H9 (cell line): Measurements from ENCODE around the gene PCSK9. TPM values are rescaled to one million over a fixed set of nuclear protein-coding genes. Genes with fewer than 3 reads are reported as not detected.

Experiments
- DNase-seq: peaks from one replicate; pipeline ENCODE4 v3.0.0-alpha.2; 2017
- H2AFZ ChIP-seq: one replicate; pipeline ENCODE4 v1.6.1; 2013; ENCODE audit warnings: mild to moderate bottlenecking, low read length, control low read depth, moderate library complexity
- H2AK5ac ChIP-seq: 2 replicates; pipeline ENCODE4 v1.6.1; 2013; ENCODE audit warnings: low read length, control low read depth, mixed read lengths; ENCODE audit not compliant: insufficient read length
- H2BK120ac ChIP-seq: one replicate; pipeline ENCODE4 v1.6.1; 2013; ENCODE audit warnings: low read depth, mild to moderate bottlenecking, low read length, control low read depth, inconsistent platforms; ENCODE audit not compliant: poor library complexity, severe bottlenecking
- H2BK12ac ChIP-seq: 2 replicates; pipeline ENCODE4 v1.6.1; 2013; ENCODE audit warnings: low read length, control low read depth, mixed read lengths, low read depth; ENCODE audit not compliant: insufficient read length
- H2BK15ac ChIP-seq: 2 replicates; pipeline ENCODE4 v1.6.1; 2013; ENCODE audit warnings: low read depth, low read length, control low read depth
- H2BK20ac ChIP-seq: one replicate; pipeline ENCODE4 v1.6.1; 2013; ENCODE audit warnings: low read depth, mild to moderate bottlenecking, low read length, control low read depth, inconsistent platforms; ENCODE audit not compliant: poor library complexity, severe bottlenecking
- H2BK5ac ChIP-seq: 2 replicates; pipeline ENCODE4 v1.6.1; 2013; ENCODE audit warnings: low read length, control low read depth, mixed read lengths; ENCODE audit not compliant: insufficient read length
- H3K14ac ChIP-seq: 2 replicates; pipeline ENCODE4 v1.6.1; 2013; ENCODE audit warnings: low read length, control low read depth; ENCODE audit not compliant: insufficient read depth
- H3K18ac ChIP-seq: 2 replicates; pipeline ENCODE4 v1.6.1; 2013; ENCODE audit warnings: low read depth, mild to moderate bottlenecking, mixed read lengths, low read length, control low read depth; ENCODE audit not compliant: insufficient read length
- H3K23ac ChIP-seq: 2 replicates; pipeline ENCODE4 v1.6.1; 2013; ENCODE audit warnings: low read length, control low read depth, mixed read lengths, low read depth; ENCODE audit not compliant: insufficient read length
- H3K23me2 ChIP-seq: 2 replicates; pipeline ENCODE4 v1.6.1; 2013; ENCODE audit warnings: low read depth, mild to moderate bottlenecking, mixed read lengths, low read length, control low read depth; ENCODE audit not compliant: insufficient read length, poor library complexity, severe bottlenecking
- H3K27ac ChIP-seq: 2 replicates; pipeline ENCODE4 v1.5.1; 2013; ENCODE audit warnings: low read length, control low read depth, mixed read lengths, low read depth; ENCODE audit not compliant: insufficient read length
- H3K27me3 ChIP-seq: 2 replicates; pipeline ENCODE4 v1.6.1; 2013; ENCODE audit warnings: low read length, control low read depth, inconsistent platforms; ENCODE audit not compliant: insufficient read depth
- H3K4ac ChIP-seq: 2 replicates; pipeline ENCODE4 v1.6.1; 2013; ENCODE audit warnings: low read depth, mild to moderate bottlenecking, control low read depth, inconsistent platforms, low read length, moderate library complexity
- H3K4me1 ChIP-seq: 2 replicates; pipeline ENCODE4 v1.6.1; 2013; ENCODE audit warnings: low read length, control low read depth, inconsistent platforms; ENCODE audit not compliant: insufficient read depth
- H3K4me2 ChIP-seq: 2 replicates; pipeline ENCODE4 v1.6.1; 2013; ENCODE audit warnings: low read length, control low read depth, mixed read lengths; ENCODE audit not compliant: insufficient read length, insufficient read depth
- H3K56ac ChIP-seq: 2 replicates; pipeline ENCODE4 v1.6.1; 2013; ENCODE audit warnings: low read depth, mild to moderate bottlenecking, mixed read lengths, low read length, control low read depth; ENCODE audit not compliant: insufficient read length
- H3K79me1 ChIP-seq: 2 replicates; pipeline ENCODE4 v1.6.1; 2013; ENCODE audit warnings: low read depth, mild to moderate bottlenecking, moderate library complexity, low read length, control low read depth, inconsistent platforms; ENCODE audit not compliant: insufficient read depth, poor library complexity, severe bottlenecking
- H3K79me2 ChIP-seq: 2 replicates; pipeline ENCODE4 v1.6.1; 2013; ENCODE audit warnings: low read length, control low read depth, inconsistent platforms; ENCODE audit not compliant: insufficient read depth
- H3K9ac ChIP-seq: 2 replicates; pipeline ENCODE4 v1.6.1; 2013; ENCODE audit warnings: low read length, control low read depth, mixed read lengths; ENCODE audit not compliant: insufficient read length; ENCODE audit errors: extremely low read depth
- H3K9me3 ChIP-seq: one replicate; pipeline ENCODE4 v1.6.1; 2013; ENCODE audit warnings: low read depth, low read length, inconsistent platforms; ENCODE audit not compliant: control insufficient read depth
- H3T11ph ChIP-seq: one replicate; pipeline ENCODE4 v1.6.1; 2013; ENCODE audit warnings: mild to moderate bottlenecking, low read length, control low read depth, inconsistent platforms
- H4K20me1 ChIP-seq: one replicate; pipeline ENCODE4 v1.6.1; 2013; ENCODE audit not compliant: control insufficient read depth, insufficient read length, insufficient read depth
- H4K5ac ChIP-seq: 2 replicates; pipeline ENCODE4 v1.6.1; 2013; ENCODE audit warnings: low read depth, mild to moderate bottlenecking, mixed read lengths, low read length, control low read depth; ENCODE audit not compliant: insufficient read length
- H4K8ac ChIP-seq: replicated peaks from 2 replicates; pipeline ENCODE4 v1.6.1; 2013; ENCODE audit warnings: low read length, control low read depth, mixed read lengths, low read depth; ENCODE audit not compliant: insufficient read length
- H4K91ac ChIP-seq: 2 replicates; pipeline ENCODE4 v1.6.1; 2013; ENCODE audit warnings: low read depth, mild to moderate bottlenecking, moderate library complexity, mixed read lengths, low read length, control low read depth; ENCODE audit not compliant: insufficient read length
- H3K27ac Mint-ChIP-seq, 3 experiments: 2 replicates in 2 of 3; 3 replicates in 1 of 3; pipeline ENCODE4 v1.8.0; 2020 to 2021; ENCODE audit warnings: mixed read lengths in 3 of 3, mild to moderate bottlenecking in 1 of 3, moderate library complexity in 1 of 3
- H3K27me3 Mint-ChIP-seq: 2 replicates; pipeline ENCODE4 v1.8.0; 2021; ENCODE audit warnings: low read depth, mild to moderate bottlenecking, moderate library complexity, mixed read lengths
- H3K36me3 Mint-ChIP-seq, 3 experiments: 2 replicates in 2 of 3; 3 replicates in 1 of 3; pipeline ENCODE4 v1.8.0; 2020 to 2021; ENCODE audit warnings: low read depth in 3 of 3, mixed read lengths in 3 of 3; ENCODE audit not compliant: insufficient read depth in 1 of 3
- H3K4me1 Mint-ChIP-seq, 2 experiments: 2 replicates each; pipeline ENCODE4 v1.8.0; 2020; ENCODE audit warnings: mixed read lengths in 2 of 2
- H3K4me3 Mint-ChIP-seq, 2 experiments: 2 replicates in 1 of 2; 3 replicates in 1 of 2; pipeline ENCODE4 v1.8.0; 2020 to 2021; ENCODE audit warnings: mild to moderate bottlenecking in 2 of 2, mixed read lengths in 2 of 2, moderate library complexity in 1 of 2
- H3K9me3 Mint-ChIP-seq, 2 experiments: 2 replicates in 1 of 2; 3 replicates in 1 of 2; pipeline ENCODE4 v1.8.0; 2020; ENCODE audit warnings: mild to moderate bottlenecking in 2 of 2, mixed read lengths in 2 of 2, moderate library complexity in 1 of 2
- CTCF ChIP-seq: fragments of 200-600 bp; sonication (generic); conservative IDR thresholded peaks from 3 replicates; pipeline ENCODE4 v1.8.0; 2021; ENCODE audit warnings: antibody characterized with exemption, mild to moderate bottlenecking
- WGBS: extraction: QIAGEN DNeasy Blood & Tissue Kit; methylation state at CpG from one replicate; pipeline ENCODE4 v1.1.7; 2013; ENCODE audit warnings: missing lambda C conversion rate, low lambda C conversion rate, mixed read lengths; ENCODE audit not compliant: insufficient read length; ENCODE audit errors: extremely low coverage; 5-methylcytosine and 5-hydroxymethylcytosine counted together
- total RNA-seq: library from RNA; stranded (reverse); gene quantifications from 2 replicates; pipeline ENCODE4 v1.2.1, GENCODE V29; 2021

PCSK9 gene
- total RNA-seq, 1 experiment from 2014 or later, result 75.1 TPM

DNA sequence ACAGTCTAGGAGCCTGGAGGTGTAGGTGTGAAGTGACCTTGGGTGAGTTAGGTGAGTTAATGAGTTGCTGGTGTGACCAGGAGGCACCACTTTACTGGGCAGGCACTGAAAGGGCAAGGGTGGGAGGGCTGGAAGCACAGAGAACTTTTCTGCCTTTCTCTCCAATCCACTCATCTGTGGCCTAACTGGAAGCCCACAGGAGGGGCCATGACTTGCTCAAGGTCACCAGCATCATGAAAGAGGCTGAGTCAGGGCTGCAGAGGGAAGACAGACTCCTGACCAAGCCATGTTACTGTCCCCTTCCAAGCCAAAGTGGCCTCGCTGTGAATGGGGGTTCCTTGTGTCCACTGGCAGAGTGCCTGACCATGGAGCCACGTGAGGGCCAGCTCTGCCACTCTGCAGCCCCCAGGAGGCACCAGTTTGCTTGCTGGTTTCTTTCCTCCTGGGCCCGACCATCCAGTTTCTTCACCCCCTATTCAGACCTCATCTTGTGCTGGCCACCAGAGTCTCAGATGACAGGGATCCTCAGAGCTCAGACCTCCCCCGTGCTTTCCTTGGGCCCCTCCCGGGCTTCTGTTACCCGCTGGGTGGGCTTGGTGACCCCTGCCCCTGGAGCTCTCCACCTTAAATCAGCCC lies 44.9 kb upstream of the PCSK9 start:
- no peak overlapping the region for H3K23ac ChIP-seq
- Mint-ChIP-seq H3K4me3 (peak overlapping the region in 1 of 2 experiments; percentile 40; a peak in 2 of 5 replicates), H3K27ac (peak overlapping the region in 2 of 3 experiments; percentile 4 to 34; a peak in 3 of 7 replicates), H3K27me3 (peaks cover 47% of the 10 kb centered on the region), H3K4me1 (peaks cover 45 to 47% of the 10 kb centered on the region in 2 experiments), H3K36me3 (no peaks in the 10 kb centered on the region), H3K9me3 (no peaks in the 10 kb centered on the region; a peak in 1 of 5 replicates)
- H3K56ac ChIP-seq, result no peak overlapping the region
- H3T11ph ChIP-seq, result no peak overlapping the region
- H3K18ac ChIP-seq, result no peak overlapping the region
- no peak overlapping the region for H3K9ac ChIP-seq
- H3K14ac ChIP-seq, result no peak overlapping the region
- no peak overlapping the region for H2BK12ac ChIP-seq
- no peak overlapping the region for H2BK20ac ChIP-seq
- peaks cover 7% of the 10 kb centered on the region for H3K23me2 ChIP-seq
- H3K79me1 ChIP-seq, result no peaks in the 10 kb centered on the region
- no peak for TF ChIP-seq CTCF
- no peak overlapping the region for H2BK15ac ChIP-seq
- H3K4me2 ChIP-seq, result peak overlapping the region; percentile 39
- H2AK5ac ChIP-seq, result no peak overlapping the region
- no peak for DNase-seq
- H2BK5ac ChIP-seq, result no peak overlapping the region
- no peaks in the 10 kb centered on the region for H3K79me2 ChIP-seq
- no peak overlapping the region for H3K27ac ChIP-seq
- no peak overlapping the region for H2BK120ac ChIP-seq
- no peak overlapping the region for H4K8ac ChIP-seq
- peaks cover 14% of the 10 kb centered on the region; the same call in 1 of the 2 replicates for H3K4me1 ChIP-seq
- no peak overlapping the region for H2AFZ ChIP-seq
- H3K9me3 ChIP-seq, result no peaks in the 10 kb centered on the region
- H3K4ac ChIP-seq, result no peak overlapping the region
- H3K27me3 ChIP-seq, result peaks cover 12% of the 10 kb centered on the region; the same call in 1 of the 2 replicates
- no CpG with 5 or more reads among the region's 6 CpGs for whole genome bisulfite sequencing
- H4K5ac ChIP-seq, result no peak overlapping the region
- no peak overlapping the region for H4K91ac ChIP-seq
- no peaks in the 10 kb centered on the region for H4K20me1 ChIP-seq
